Measurements from ENCODE around the gene ZNG1B.
"Not testable (repeated sequence)": the region's sequence is repeated elsewhere in the genome, so short reads cannot be mapped to it uniquely, and the experiment has no call there.

The ZNG1B gene

GRCh38 chr2:113504081-113504480 is 66.6 kb downstream of the ZNG1B start:
- DNase-seq: not testable (repeated sequence)

DNA sequence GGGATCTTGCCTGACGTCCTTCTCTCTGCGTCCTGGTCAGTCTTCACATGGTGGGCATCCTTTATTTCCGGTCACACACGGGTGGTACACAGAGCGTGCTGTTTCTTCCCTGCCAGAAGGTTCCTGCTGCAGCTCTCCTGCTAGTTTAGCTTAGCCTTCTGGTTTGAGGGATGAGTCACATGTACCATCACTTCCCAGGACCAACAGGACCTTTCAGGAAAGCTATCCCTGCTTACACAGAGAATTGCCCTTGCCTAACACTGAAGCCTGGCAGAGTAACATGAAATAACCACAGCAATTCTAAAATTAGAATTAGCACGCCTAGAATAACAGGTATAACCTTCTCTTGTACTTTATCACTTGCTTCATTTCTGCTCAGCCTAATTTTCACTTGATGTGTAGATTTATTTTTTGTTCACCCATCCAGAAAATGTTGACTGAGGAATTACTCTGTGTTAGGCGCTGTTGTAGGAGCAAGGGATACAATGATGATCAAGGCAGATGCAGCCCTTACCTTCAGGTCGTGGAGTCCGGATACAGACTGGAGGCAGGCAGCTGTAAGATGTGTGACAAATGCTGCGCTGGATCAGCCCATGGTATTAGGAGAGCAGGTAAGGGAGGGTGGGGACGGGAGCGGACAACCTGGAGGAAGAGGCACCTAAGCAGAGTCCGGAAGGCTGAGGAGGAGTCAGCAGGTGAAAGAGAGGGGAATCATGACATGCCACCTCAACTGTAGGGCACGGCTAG is 70.1 kb downstream of the ZNG1B start:
- not testable (repeated sequence) for DNase-seq

GRCh38 chr2:113508187-113508586 is 70.7 kb downstream of the ZNG1B start:
- DNase-seq: not testable (repeated sequence)

DNA sequence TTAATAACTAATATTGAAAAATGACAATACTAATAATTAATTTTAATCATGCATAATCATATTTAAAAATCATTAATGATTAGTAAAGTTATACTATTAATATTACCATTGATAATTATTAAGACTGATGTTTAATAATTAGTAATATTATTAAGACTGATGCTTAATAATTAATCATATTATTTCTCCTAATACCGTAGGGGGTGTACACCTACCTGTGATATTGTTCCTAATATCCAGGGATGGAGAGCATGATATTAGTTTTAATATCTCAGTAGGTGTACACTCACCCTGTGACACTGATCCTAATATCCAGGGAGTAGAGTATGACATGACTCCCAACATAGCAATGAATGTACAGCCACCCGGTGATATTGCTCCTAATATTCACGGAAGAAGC is 73.4 kb downstream of the ZNG1B start:
- not testable (repeated sequence) for DNase-seq

GRCh38 chr2:113511859-113512258 is 74.4 kb downstream of the ZNG1B start:
- not testable (repeated sequence) for DNase-seq

DNA sequence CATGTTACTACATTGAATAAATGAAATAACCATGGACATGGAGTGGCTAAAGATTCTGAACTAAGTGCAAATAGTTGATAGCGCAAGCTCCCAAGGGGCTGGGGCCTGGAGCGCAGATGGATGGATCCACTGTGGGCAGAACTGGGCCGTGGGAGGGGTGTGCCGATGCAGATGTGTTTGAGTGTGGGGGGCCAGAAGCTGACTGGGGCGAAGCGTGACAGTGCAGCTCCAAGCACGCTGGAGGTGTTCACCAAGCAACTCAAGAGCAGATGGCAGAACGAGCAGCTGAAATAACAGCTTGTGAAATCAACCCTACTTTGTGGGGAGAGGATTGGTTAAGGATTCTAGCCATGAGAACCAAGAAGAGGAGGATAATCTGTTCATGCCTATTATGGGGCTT is 78.0 kb downstream of the ZNG1B start:
- not testable (repeated sequence) for DNase-seq

- not testable (repeated sequence) for DNase-seq
Measured at GRCh38 chr2:113515995-113516394, 78.5 kb downstream of the ZNG1B start.

DNA sequence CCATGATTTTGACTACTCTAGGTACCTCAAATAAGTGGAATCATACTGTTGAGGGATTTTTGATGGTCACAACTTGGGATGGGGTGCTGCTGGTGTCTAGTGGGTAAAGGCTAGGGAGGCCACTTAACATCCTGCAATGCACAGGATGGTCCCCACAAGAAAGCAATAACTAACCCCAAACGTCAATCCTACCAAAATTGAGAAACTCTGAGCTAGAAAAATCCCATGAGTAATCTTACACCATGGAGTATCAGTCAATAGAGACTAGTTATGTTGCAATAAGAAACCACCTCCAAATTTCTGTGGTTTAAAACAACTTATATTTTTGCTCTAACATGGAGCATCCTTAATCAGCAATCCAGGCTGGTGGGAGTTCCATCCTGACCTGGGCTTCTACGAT is 79.5 kb downstream of the ZNG1B start:
- not testable (repeated sequence) for DNase-seq

GRCh38 chr2:113520837-113521236 is 83.3 kb downstream of the ZNG1B start:
- not testable (repeated sequence) for DNase-seq

DNA sequence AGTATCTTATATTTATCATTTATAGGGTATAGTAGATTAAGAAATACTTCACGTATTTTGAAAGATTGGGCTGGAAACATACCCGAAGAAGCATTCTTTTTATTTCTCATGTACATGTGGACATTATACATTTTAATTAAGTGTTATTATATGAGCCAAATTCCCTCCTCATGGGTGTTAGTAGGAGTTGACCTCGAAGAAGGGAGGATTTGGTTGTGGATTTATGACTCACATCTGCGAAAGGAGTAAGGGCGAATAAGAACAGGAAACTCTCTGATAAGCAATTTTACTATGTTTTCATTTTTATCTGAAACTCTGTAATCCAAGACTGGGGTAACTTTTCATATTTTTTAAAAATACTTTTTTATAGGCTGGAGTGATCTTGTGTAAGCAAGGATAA is 84.0 kb downstream of the ZNG1B start:
- not testable (repeated sequence) for DNase-seq

DNA sequence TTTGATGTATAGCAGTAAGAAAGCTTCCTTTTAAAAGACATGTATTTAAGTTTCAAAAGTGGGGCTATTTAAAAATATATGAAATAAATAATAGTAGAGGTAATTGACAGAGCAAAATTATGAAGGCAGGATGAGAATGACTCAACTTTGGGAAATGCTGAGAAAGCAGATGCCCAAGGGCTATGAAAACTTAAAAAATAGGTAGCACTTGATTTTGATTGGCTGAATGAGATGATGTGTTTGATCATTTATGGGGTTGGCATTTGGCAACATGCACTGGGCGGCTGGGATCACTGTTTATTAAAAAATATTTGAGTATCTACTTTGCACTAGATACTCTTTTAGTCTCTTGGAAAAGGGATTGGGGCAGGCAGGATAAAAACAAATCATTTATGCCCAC is 87.5 kb downstream of the ZNG1B start:
- DNase-seq: not testable (repeated sequence)

DNA sequence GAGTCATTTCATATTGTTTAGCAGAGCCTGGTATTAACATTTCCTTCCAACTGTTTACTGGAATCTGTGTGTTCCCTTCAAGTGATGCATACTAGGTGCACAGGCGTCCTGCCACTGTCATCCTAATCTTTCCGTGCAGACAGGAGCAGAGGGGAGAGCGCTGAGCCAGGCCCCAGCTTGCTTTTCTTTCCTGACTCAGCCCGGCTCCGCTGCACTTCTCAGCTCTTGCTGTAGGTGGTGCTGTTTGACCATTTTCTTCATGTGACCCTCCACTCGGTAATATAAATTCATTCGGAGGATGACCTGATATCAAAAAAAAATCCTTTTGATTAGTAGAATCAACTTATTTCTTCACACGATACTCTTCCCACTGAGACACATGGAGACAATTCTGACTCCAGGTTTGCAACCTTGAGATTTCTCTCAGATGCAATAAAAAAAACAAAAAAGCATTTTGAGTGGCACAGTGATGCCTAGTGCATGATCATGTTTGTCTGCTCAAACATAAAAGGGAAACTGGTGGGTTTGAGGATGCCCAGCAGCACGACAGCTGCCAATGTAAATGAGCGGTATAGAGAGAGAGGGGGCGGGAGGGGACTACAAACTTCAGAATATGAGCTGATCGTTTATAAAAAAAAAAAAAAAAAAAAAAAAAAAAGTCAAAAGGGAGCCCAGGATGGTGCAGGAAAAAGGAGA is 90.0 kb downstream of the ZNG1B start:
- not testable (repeated sequence) for DNase-seq

DNA sequence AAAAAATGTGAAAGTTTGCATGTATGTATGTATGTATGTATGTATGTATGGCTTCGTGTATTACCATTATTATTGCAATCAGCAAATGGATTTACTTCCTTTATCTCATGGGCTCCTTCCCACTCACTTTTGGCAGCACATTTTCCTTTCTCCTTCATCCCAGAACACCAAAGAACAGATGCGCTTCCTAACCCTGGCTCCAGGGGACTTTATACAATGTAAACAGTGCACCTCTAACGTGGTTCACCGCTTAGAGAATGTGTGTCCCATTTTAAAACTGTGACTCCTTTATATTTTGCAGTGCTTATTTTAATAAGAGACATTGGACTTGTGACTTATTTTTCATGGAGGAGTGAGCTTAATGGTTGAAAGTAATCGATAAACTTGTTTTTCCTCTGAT is 90.6 kb downstream of the ZNG1B start:
- not testable (repeated sequence) for DNase-seq

DNA sequence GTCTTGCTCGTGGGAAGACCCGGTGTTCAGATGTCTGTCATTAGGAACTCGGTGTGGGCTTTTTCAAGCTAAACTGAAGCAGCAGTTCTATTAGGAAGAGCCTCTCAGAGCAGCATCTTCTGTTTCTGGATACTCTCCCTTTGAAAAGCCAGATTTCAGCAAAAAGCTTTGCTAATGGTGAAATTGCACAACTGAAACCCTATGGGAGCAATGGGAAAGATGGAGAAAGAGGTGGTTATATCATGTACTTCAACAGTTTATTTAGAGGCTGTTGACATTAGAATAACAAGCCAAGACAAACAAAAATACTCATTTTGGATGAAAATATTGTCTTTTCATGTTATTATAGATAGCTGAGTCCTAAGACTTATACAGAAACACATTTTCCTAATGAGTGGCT is 91.4 kb downstream of the ZNG1B start:
- DNase-seq: not testable (repeated sequence)

GRCh38 chr2:113532991-113533390 is 95.5 kb downstream of the ZNG1B start:
- DNase-seq: not testable (repeated sequence)

DNA sequence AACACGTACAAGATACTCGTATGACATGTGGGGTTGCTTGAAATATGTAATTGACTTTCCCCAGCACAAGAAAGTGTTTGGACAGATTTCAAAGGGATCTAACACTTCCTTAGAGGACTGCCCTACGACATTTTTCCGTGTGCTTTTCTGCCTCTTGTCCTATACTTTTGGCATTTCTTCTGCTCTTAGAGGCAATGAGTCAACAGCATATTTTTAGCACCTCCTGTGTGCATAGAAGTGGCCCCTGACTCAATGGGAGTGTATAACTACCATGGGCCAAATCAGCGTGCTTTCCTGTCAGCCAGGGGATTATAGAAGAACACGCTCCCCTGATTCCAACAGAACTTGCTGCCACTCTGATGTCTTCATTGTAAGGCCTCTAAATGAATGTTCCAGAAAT is 99.1 kb downstream of the ZNG1B start:
- DNase-seq: not testable (repeated sequence)

- DNase-seq: not testable (repeated sequence)
Measured at GRCh38 chr2:113540834-113541203, 103.3 kb downstream of the ZNG1B start.

DNA sequence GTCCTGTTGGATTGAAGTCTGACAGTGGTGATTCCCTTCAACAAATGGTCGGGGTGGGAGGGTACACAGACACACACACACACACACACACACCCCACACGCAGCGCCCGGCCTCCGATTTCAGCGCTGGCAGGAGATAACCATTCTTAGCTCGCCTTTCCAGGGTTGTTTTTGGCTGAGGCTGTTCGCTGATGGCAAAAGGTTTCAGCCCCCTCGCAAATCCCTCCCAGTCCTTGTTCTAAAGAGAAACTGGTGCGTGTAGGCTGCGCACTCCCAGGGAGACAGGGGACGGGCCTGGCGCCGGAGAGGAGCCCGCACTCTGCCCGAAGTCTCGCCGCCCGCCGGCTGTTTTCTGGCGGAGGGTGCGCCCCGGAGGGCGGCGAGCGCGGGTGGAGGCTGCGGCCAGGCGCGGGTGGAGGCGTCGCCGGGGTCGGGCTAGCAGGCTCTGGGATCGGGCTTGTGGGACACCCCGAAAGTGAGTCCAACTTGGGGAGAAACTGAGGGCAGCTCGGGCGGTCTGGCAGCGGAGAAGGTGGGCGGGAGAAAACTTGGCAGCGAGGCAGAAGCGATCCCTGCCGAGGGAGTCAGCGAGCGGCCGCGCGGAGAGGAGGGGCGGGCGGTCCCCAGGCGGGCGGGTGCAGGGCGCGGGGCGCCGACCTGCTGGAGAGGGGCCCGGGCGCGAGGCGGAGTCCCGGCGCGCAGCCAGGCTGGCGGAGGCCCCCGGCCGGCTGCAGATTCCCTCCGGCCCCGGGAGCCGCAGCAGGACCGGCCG is 103.9 kb downstream of the ZNG1B start:
- peak; percentile 18 for DNase-seq

GRCh38 chr2:113541976-113542485 is 104.5 kb downstream of the ZNG1B start:
- not testable (repeated sequence) for DNase-seq

GRCh38 chr2:113542529-113542928 is 105.0 kb downstream of the ZNG1B start:
- DNase-seq: not testable (repeated sequence)
